Measurements from ENCODE around the gene SLC7A7. TPM values are rescaled to one million over a fixed set of nuclear protein-coding genes. Genes with fewer than 3 reads are reported as not detected.

The SLC7A7 gene
- total and polyA plus RNA-seq, 9 of the 15 experiments (the other 6 are each of a cell fraction or from before 2014, with no cell fraction given) = 0.07 to 0.68 (median 0.41) TPM

GRCh38 chr14:22796087-22796707 is 19.0 kb downstream of the SLC7A7 start (continued):
- TF ChIP-seq ELK1 (CRISPR knock-in tag; IDR thresholded peaks at IDR 0.05) (no peak), ZBTB34 (CRISPR knock-in tag; IDR thresholded peaks at IDR 0.05) (no peak), MAFG (tag; conservative IDR thresholded peaks at IDR 0.05) (peak; percentile 72), ESRRA (IDR thresholded peaks at IDR 0.05; ENCODE audit: borderline replicate concordance, low read depth) (no peak), BCLAF1 (IDR thresholded peaks at IDR 0.05; ENCODE audit: borderline replicate concordance in 1 of 2, control insufficient read depth in 1 of 2, low read depth in 2 of 2, low read length in 1 of 2) (no peak), TRIM24 (IDR thresholded peaks at IDR 0.05) (peak in 1 of 2 experiments; percentile 19; a peak in 1 of 4 replicates), MAFK (IDR thresholded peaks at IDR 0.05; ENCODE audit: low read length) (peak; percentile 35; the same call in 1 of the 2 replicates), ZNF316 (IDR thresholded peaks at IDR 0.05) (peak; percentile 85), MTA3 (IDR thresholded peaks at IDR 0.05; ENCODE audit: borderline replicate concordance) (no peak), MAFF (IDR thresholded peaks at IDR 0.05; ENCODE audit: low read length) (peak; percentile 57; the same call in 1 of the 2 replicates), FOXP1 (CRISPR knock-in tag; IDR thresholded peaks at IDR 0.05) (peak; percentile 58; the same call in 1 of the 2 replicates), GTF2E2 (tag; IDR thresholded peaks at IDR 0.05) (no peak), ZSCAN32 (CRISPR knock-in tag; IDR thresholded peaks at IDR 0.05) (no peak), FOXA3 (CRISPR knock-in tag; conservative IDR thresholded peaks at IDR 0.05 in 1 of 2, IDR thresholded peaks at IDR 0.05 in 1 of 2) (peak; percentile 91 to 99), ARID4B (CRISPR knock-in tag; IDR thresholded peaks at IDR 0.05) (0 out of 2 replicates have a peak, but pooled peaks have one; percentile 40), ZNF431 (CRISPR knock-in tag; IDR thresholded peaks at IDR 0.05) (no peak), MXI1 (IDR thresholded peaks at IDR 0.05; ENCODE audit: low read depth, low read length) (no peak)
